Measurements from ENCODE around the gene ALG10.

- TF ChIP-seq CTCF (IDR thresholded peaks at IDR 0.05; ENCODE audit: borderline replicate concordance, extremely low read depth, low read length, poor library complexity, severe bottlenecking) (no peak), EZH2 (IDR thresholded peaks at IDR 0.05; ENCODE audit: borderline replicate concordance, low read depth, low read length, severe bottlenecking) (no peak)
Measured at GRCh38 chr12:33988197-33988805, 34.0 kb upstream of the ALG10 start.
